HepG2 (cell line): Measurements from ENCODE around the gene PLRG1. TPM values are rescaled to one million over a fixed set of nuclear protein-coding genes. Genes with fewer than 3 reads are reported as not detected.

Source experiments
- ATF1 ChIP-seq: IDR thresholded peaks from 2 replicates; pipeline ENCODE4 v1.6.1; 2016; ENCODE audit warnings: mild to moderate bottlenecking, control low read depth
- EHMT2 ChIP-seq: fragments of 200-600 bp; sonication (generic); IDR thresholded peaks from 2 replicates; pipeline ENCODE4 v1.7.0; 2017; ENCODE audit warnings: antibody characterized with exemption, low read depth, low read length, borderline replicate concordance
- GABPB1 ChIP-seq: IDR thresholded peaks from 2 replicates; pipeline ENCODE4 v1.6.1; 2016; ENCODE audit warnings: mild to moderate bottlenecking, missing genetic modification reagents, moderate library complexity, missing compliant biosample characterization
- GTF2F1 ChIP-seq: fragments of 150-350 bp; IDR thresholded peaks from 2 replicates; pipeline ENCODE4 v1.6.1; 2014; ENCODE audit warnings: low read length
- HHEX ChIP-seq: IDR thresholded peaks from 2 replicates; pipeline ENCODE4 v1.6.1; 2016; ENCODE audit warnings: control low read depth
- HOXA5 ChIP-seq: sonication (generic); formaldehyde crosslinking; IDR thresholded peaks from 2 replicates; pipeline ENCODE4 v1.4.0; 2020; ENCODE audit warnings: missing genetic modification reagents
- HOXD1 ChIP-seq: sonication (generic); formaldehyde crosslinking; IDR thresholded peaks from 2 replicates; pipeline ENCODE4 v1.5.0; 2020; ENCODE audit warnings: missing genetic modification reagents
- KMT2A ChIP-seq: sonication (generic); formaldehyde crosslinking; IDR thresholded peaks from 2 replicates; pipeline ENCODE4 v1.4.0; 2020; ENCODE audit warnings: missing genetic modification reagents
- REXO4 ChIP-seq: sonication (generic); formaldehyde crosslinking; IDR thresholded peaks from 2 replicates; pipeline ENCODE4 v1.8.0; 2022; ENCODE audit warnings: missing genetic modification reagents, mild to moderate bottlenecking, borderline replicate concordance
- RXRA ChIP-seq: sonication (generic); formaldehyde crosslinking; IDR thresholded peaks from 2 replicates; pipeline ENCODE4 v1.5.1; 2020; ENCODE audit warnings: missing genetic modification reagents
- SIX1 ChIP-seq: sonication (generic); formaldehyde crosslinking; IDR thresholded peaks from 2 replicates; pipeline ENCODE4 v1.4.0; 2020; ENCODE audit warnings: missing genetic modification reagents, borderline replicate concordance
- SKI ChIP-seq: fragments of 450-650 bp; IDR thresholded peaks from one replicate; pipeline ENCODE4 v1.6.1; 2018; ENCODE audit warnings: mild to moderate bottlenecking; ENCODE audit not compliant: partially characterized antibody
- SOX6 ChIP-seq, 2 experiments: fragments of 450-650 bp in 1 of 2; sonication (generic) in 1 of 2; formaldehyde crosslinking in 1 of 2; IDR thresholded peaks; 2 replicates each; pipeline versions ENCODE4 v1.4.0 to v1.6.1; 2017 to 2020; ENCODE audit warnings: antibody characterized with exemption in 1 of 2, mild to moderate bottlenecking in 1 of 2, missing genetic modification reagents in 1 of 2
- SP4 ChIP-seq: sonication (generic); formaldehyde crosslinking; IDR thresholded peaks from 2 replicates; pipeline ENCODE4 v1.8.1; 2023; ENCODE audit warnings: mild to moderate bottlenecking, missing genetic modification reagents
- SRSF9 ChIP-seq: fragments of 200-400 bp; formaldehyde crosslinking; IDR thresholded peaks from 2 replicates; pipeline ENCODE4 v1.6.1; 2018; ENCODE audit warnings: borderline replicate concordance, mild to moderate bottlenecking, low read depth, low read length; ENCODE audit not compliant: insufficient read depth, poor library complexity, severe bottlenecking
- THAP9 ChIP-seq: sonication (generic); formaldehyde crosslinking; IDR thresholded peaks from 2 replicates; pipeline ENCODE4; 2020; ENCODE audit warnings: missing genetic modification reagents, mild to moderate bottlenecking, borderline replicate concordance
- ZNF576 ChIP-seq: sonication (generic); formaldehyde crosslinking; IDR thresholded peaks from 2 replicates; pipeline ENCODE4 v1.4.0; 2020; ENCODE audit warnings: mild to moderate bottlenecking, missing genetic modification reagents
- ZNF605 ChIP-seq: sonication (generic); formaldehyde crosslinking; IDR thresholded peaks from 2 replicates; pipeline ENCODE4 v1.8.0; 2022; ENCODE audit warnings: mild to moderate bottlenecking, missing genetic modification reagents
- ZNF609 ChIP-seq: sonication (generic); formaldehyde crosslinking; IDR thresholded peaks from 2 replicates; pipeline ENCODE4 v1.4.0; 2020; ENCODE audit warnings: mild to moderate bottlenecking, missing genetic modification reagents, borderline replicate concordance
- polyA plus RNA-seq, 8 experiments: library from polyadenylated mRNA; depleted of rRNA in 3 of 8; stranded (reverse) in 7 of 8; unstranded in 1 of 8; fragments of >200 nt; fragmentation: Illumina TruSeq in 4 of 8; extraction: Trizol in 4 of 8; gene quantifications; 2 replicates each; pipeline versions ENCODE4 v1.2.1 to v1.2.3, GENCODE V29; 2011 to 2016; ENCODE audit warnings: low read depth in 4 of 8, missing spikeins in 1 of 8, mixed read lengths in 1 of 8; ENCODE audit not compliant: insufficient read depth in 1 of 8
- total RNA-seq, 5 experiments: library from RNA; depleted of rRNA; stranded (reverse); fragments of >200 nt; fragmentation: Illumina TruSeq; extraction: Trizol; gene quantifications; 2 replicates each; pipeline ENCODE4 v1.2.3, GENCODE V29; 2016; ENCODE audit warnings: low read depth in 1 of 5
- TF ChIP-seq, protein P1 (sequence below): sonication (generic); formaldehyde crosslinking; IDR thresholded peaks from 2 replicates; pipeline ENCODE4 v1.4.0; 2020; ENCODE audit warnings: missing genetic modification reagents; ENCODE audit errors: not compliant biosample characterization
- TF ChIP-seq, protein P2 (sequence below): sonication (generic); IDR thresholded peaks from 2 replicates; pipeline ENCODE4 v1.6.1; 2016; ENCODE audit warnings: low read depth, borderline replicate concordance

Gene PLRG1
- total and polyA plus RNA-seq, 2 of the 13 experiments (the other 11 are each of a cell fraction or from before 2014, with no cell fraction given): 77.3 to 110 TPM

DNA sequence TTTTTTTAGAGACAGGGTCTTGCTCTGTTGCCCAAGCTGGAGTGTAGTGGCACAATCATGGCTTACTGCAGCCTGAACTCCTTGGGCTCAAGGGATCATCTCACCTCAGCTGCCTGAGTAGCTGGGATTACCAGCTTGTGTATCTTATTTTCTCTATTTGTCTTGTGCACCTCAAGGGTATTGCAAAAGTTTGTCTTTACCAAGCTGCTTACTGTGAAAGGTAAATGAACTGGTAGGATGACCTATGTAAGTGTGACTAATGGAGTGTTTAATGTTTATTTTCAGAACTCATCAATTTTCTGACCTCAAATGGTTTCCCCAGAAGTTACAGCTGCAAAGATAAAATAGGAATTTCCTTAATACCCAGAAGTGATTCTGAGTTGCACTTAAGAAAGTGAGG is 45.6 kb upstream of the PLRG1 start (continued):
- TF ChIP-seq GABPB1 (CRISPR knock-in tag) (no peak; the same call in 1 of the 2 replicates), RXRA (peak; percentile 62; the same call in 1 of the 2 replicates), REXO4 (CRISPR knock-in tag) (no peak), SP4 (CRISPR knock-in tag) (no peak), ZNF605 (no peak), SIX1 (CRISPR knock-in tag) (peak; percentile 57; the same call in 1 of the 2 replicates), SRSF9 (no peak), ATF1 (CRISPR knock-in tag) (0 out of 2 replicates have a peak, but pooled peaks have one; percentile 22), ZNF609 (CRISPR knock-in tag) (peak; percentile 94), HHEX (CRISPR knock-in tag) (peak; percentile 83), HOXD1 (CRISPR knock-in tag) (peak; percentile 80), ZNF576 (CRISPR knock-in tag) (no peak), KMT2A (peak; percentile 27; the same call in 1 of the 2 replicates), EHMT2 (no peak), THAP9 (CRISPR knock-in tag) (no peak), SOX6 (IDR thresholded peaks at IDR 0.05) (no peak), SOX6 (CRISPR knock-in tag; IDR thresholded peaks at IDR 0.05) (peak; percentile 93), HOXA5 (CRISPR knock-in tag) (0 out of 2 replicates have a peak, but pooled peaks have one; percentile 55), GTF2F1 (no peak), SKI (peak; percentile 51)
- TF ChIP-seq, protein P1, sequence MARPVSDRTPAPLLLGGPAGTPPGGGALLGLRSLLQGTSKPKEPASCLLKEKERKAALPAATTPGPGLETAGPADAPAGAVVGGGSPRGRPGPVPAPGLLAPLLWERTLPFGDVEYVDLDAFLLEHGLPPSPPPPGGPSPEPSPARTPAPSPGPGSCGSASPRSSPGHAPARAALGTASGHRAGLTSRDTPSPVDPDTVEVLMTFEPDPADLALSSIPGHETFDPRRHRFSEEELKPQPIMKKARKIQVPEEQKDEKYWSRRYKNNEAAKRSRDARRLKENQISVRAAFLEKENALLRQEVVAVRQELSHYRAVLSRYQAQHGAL (CRISPR knock-in tag): no peak
- TF ChIP-seq, protein P2, sequence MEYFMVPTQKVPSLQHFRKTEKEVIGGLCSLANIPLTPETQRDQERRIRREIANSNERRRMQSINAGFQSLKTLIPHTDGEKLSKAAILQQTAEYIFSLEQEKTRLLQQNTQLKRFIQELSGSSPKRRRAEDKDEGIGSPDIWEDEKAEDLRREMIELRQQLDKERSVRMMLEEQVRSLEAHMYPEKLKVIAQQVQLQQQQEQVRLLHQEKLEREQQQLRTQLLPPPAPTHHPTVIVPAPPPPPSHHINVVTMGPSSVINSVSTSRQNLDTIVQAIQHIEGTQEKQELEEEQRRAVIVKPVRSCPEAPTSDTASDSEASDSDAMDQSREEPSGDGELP: 0 out of 2 replicates have a peak, but pooled peaks have one; percentile 19
